OCI-LY7 (cell line): ENCODE measurements around the gene KRT83.

Source experiments
- CTCF ChIP-seq: fragments of 200-600 bp; sonication (generic); conservative IDR thresholded peaks from 2 replicates; pipeline ENCODE4 v1.5.1; 2014; ENCODE audit warnings: mild to moderate bottlenecking, antibody characterized with exemption, low read length, moderate library complexity, mixed read lengths
- EZH2phosphoT487 ChIP-seq: fragments of 200-600 bp; sonication (generic); IDR thresholded peaks from 2 replicates; pipeline ENCODE4 v1.6.1; 2018; ENCODE audit warnings: low read depth, borderline replicate concordance, mild to moderate bottlenecking, mixed run types, antibody characterized with exemption, low read length, moderate library complexity, mixed read lengths

- TF ChIP-seq CTCF (no peak), EZH2phosphoT487 (no peak)
Measured at GRCh38 chr12:52294803-52295202, 26.4 kb downstream of the KRT83 start.
